GM20000 (cell line): ENCODE measurements around the gene LGI4.

Source experiments
- DNase-seq: peaks from one replicate; pipeline ENCODE4 v3.0.0; 2012; ENCODE audit warnings: low spot score
- CTCF ChIP-seq: IDR thresholded peaks from 2 replicates; pipeline ENCODE4 v1.5.1; 2012; ENCODE audit warnings: mild to moderate bottlenecking, control low read depth; ENCODE audit errors: extremely low read depth, missing control alignments

LGI4 gene

DNA sequence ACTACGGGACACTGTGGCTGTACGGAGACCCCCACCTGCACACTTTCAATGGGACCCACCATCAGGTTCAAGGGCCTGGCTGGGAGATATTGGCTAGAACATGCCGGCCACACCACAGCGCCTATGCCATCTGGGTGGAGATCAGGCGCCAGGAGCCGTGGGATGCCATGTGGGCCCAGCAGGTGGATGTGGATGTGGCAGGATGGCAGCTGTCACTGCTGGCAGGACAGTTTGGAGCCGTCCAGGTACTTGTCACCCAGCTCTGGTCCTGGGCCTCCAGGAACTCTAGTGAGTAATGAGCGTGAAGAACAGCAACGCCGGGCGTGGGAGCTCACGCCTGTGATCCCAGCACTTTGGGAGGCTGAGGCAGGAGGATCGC, 35.0 kb downstream of the LGI4 start:
- no peak for DNase-seq
- TF ChIP-seq CTCF, result no peak

- TF ChIP-seq CTCF, result no peak
- DNase-seq, result no peak
These were observed 35.5 kb downstream of the LGI4 start for GRCh38 chr19:35099155-35099896.

- no peak for DNase-seq
- TF ChIP-seq CTCF, result no peak
These were observed 36.3 kb downstream of the LGI4 start for GRCh38 chr19:35098413-35099049.

GRCh38 chr19:35095667-35096368, 39.0 kb downstream of the LGI4 start:
- no peak for DNase-seq
- TF ChIP-seq CTCF, result no peak

DNA sequence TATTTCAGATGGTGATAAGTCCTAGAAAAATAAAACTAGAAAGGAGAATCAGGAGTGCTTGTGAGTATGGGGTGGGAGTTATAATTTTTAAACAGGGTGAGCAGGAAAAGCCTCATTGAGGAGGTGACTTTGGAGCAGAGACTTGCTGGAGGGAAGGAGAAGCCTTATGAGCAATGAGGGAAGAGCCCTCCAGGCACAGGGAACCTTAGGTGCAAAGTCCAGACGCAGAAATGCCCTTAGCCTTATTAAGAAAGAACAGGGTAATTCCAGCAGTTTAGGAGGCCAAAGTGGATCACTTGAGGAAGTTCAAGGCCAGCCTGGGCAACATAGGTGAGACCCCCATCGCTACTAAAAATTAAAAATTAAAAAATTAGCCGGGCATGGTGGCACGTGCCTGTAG, 40.2 kb downstream of the LGI4 start:
- no peak for TF ChIP-seq CTCF
- DNase-seq, result no peak

- TF ChIP-seq CTCF, result no peak
- DNase-seq, result no peak
These were observed 40.8 kb downstream of the LGI4 start for GRCh38 chr19:35093941-35094647.
